ENCODE results near the gene CLPTM1L. TPM values are rescaled to one million over a fixed set of nuclear protein-coding genes. Genes with fewer than 3 reads are reported as not detected.
A peak's percentile ranks its signal among the peaks of the same experiment; 100 is the strongest.

The CLPTM1L gene
- total RNA-seq, 4 donors from 2014 or later, result 96.9 to 139 (median 126) TPM

GRCh38 chr5:1294835-1295649, 49.9 kb downstream of the CLPTM1L start, which contains the start of gene TERT:
TERT (minus strand) TSS chr5:1295068; CDS start chr5:1294989, 79 bp downstream.
- Histone ChIP-seq H3K9me3 (no peaks in the 10 kb centered on the region), H3K27ac (replicated peaks in 1 of 4) (no peak within 1 kb of the TSS), H3K4me3 (peak within 1 kb of the TSS in 2 of 4 donors; percentile 1 to 4), H3K4me1 (peaks cover 0 to 14% (median 12%) of the 10 kb centered on the region in 4 donors), H3K27me3 (peaks cover 0 to 94% (median 9%) of the 10 kb centered on the region in 4 donors), H3K36me3 (no peaks in the 10 kb centered on the region)
- DNase-seq (ENCODE audit: extremely low spot score), result no peak
- intact Hi-C loops (cut with DNase I), result no loop called here
- no peak for TF ChIP-seq EP300 (IDR thresholded peaks at IDR 0.05)
- TF ChIP-seq CTCF (IDR thresholded peaks at IDR 0.05), result no peak
- no peak for TF ChIP-seq POLR2AphosphoS5 (IDR thresholded peaks at IDR 0.05)
- 2% methylated on average over 34 of the region's 102 CpGs for WGBS

- TF ChIP-seq CTCF (IDR thresholded peaks at IDR 0.05) (no peak), POLR2A (IDR thresholded peaks at IDR 0.05; ENCODE audit: low read depth) (no peak), EP300 (IDR thresholded peaks at IDR 0.05) (no peak)
- Histone ChIP-seq H3K27ac (replicated peaks in 1 of 4) (no peak overlapping the region), H3K27me3 (peaks cover 0 to 92% (median 9%) of the 10 kb centered on the region in 4 donors), H3K36me3 (no peaks in the 10 kb centered on the region), H3K4me1 (peaks cover 0 to 14% (median 12%) of the 10 kb centered on the region in 4 donors), H3K9me3 (no peaks in the 10 kb centered on the region), H3K4me3 (peak overlapping the region in 1 of 4 donors; percentile 1)
- WGBS, result no CpG with 5 or more reads among the region's 69 CpGs
- DNase-seq (ENCODE audit: extremely low spot score), result no peak
- intact Hi-C loops (cut with DNase I), result no loop called here
These were observed 50.6 kb downstream of the CLPTM1L start for GRCh38 chr5:1294206-1294834.

GRCh38 chr5:1293416-1294205, 51.3 kb downstream of the CLPTM1L start:
- 85% methylated on average over 24 of the region's 60 CpGs for WGBS
- H3K9me3 ChIP-seq, result peaks cover 0 to 1% (median under 1%) of the 10 kb centered on the region in 4 donors
- H3K27me3 ChIP-seq, result peaks cover 0 to 94% (median 9%) of the 10 kb centered on the region in 4 donors
- no peaks in the 10 kb centered on the region for H3K36me3 ChIP-seq
- H3K4me3 ChIP-seq, result no peak overlapping the region
- H3K27ac ChIP-seq (replicated peaks in 1 of 4), result no peak overlapping the region
- DNase-seq (ENCODE audit: extremely low spot score), result no peak
- intact Hi-C loops (cut with DNase I), result no loop called here
- TF ChIP-seq POLR2AphosphoS5 (IDR thresholded peaks at IDR 0.05) (no peak), EP300 (IDR thresholded peaks at IDR 0.05) (no peak), POLR2A (IDR thresholded peaks at IDR 0.05; ENCODE audit: low read depth) (no peak), CTCF (IDR thresholded peaks at IDR 0.05) (no peak)
- H3K4me1 ChIP-seq, result peaks cover 0 to 14% (median 12%) of the 10 kb centered on the region in 4 donors

GRCh38 chr5:1292846-1293415, 52.0 kb downstream of the CLPTM1L start:
- no peak for DNase-seq (ENCODE audit: extremely low spot score)
- Histone ChIP-seq H3K36me3 (no peaks in the 10 kb centered on the region), H3K9me3 (peaks cover 0 to 8% (median 3%) of the 10 kb centered on the region in 4 donors), H3K27me3 (peaks cover 0 to 94% (median 9%) of the 10 kb centered on the region in 4 donors), H3K27ac (replicated peaks in 1 of 4) (no peak overlapping the region), H3K4me3 (no peak overlapping the region), H3K4me1 (peaks cover 0 to 14% (median 12%) of the 10 kb centered on the region in 4 donors)
- intact Hi-C loops (cut with DNase I), result no loop called here
- TF ChIP-seq EP300 (IDR thresholded peaks at IDR 0.05) (no peak), POLR2A (IDR thresholded peaks at IDR 0.05; ENCODE audit: low read depth) (no peak)
- 83% methylated on average over 30 of the region's 30 CpGs for WGBS
